GM23248 (cell line): ENCODE results near the gene TMIE.

Experiments
- EZH2 ChIP-seq: fragments of 200-600 bp; sonication (generic); IDR thresholded peaks from 2 replicates; pipeline ENCODE4 v1.6.1; 2018; ENCODE audit warnings: antibody characterized with exemption, mild to moderate bottlenecking; ENCODE audit not compliant: insufficient read depth, poor library complexity, severe bottlenecking
- EZH2phosphoT487 ChIP-seq: fragments of 200-600 bp; sonication (generic); IDR thresholded peaks from 2 replicates; pipeline ENCODE4 v1.6.1; 2018; ENCODE audit warnings: antibody characterized with exemption, moderate library complexity, mild to moderate bottlenecking, low read depth; ENCODE audit not compliant: insufficient read depth

DNA sequence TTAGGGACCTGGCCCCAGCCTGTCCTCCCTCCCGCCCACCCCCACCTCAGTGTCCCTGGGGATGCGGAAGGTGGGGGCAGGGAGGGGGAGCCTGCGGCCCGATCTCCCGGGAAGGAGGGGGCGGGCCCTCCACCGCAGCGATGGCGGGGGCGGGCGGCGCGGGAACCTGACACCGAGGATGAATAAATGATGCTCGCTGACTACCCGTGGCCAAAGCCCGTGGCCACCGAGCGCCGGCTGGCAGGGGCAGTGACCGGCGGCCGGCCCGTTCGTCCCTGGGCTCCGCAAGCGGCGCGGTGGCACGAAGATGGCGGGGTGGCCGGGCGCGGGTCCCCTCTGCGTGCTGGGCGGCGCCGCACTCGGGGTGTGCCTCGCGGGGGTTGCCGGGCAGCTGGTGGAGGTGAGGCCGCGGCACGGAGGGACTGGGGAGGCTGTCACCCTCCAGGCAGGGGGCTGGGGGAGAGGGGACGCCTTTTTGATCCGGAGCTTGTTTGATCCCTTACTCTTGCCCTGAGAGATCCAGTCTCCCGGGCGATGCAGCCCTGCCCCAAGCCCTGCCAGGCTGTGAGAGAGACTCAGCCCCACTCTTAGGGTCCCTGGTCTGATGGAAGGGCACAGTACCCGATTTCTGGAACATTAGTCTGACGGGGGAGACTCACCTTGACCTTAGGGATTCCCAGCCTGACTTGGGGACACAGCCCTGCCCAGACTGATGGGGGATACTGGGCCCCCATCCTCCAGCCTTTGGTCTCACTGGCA, at the start of gene TMIE:
- TF ChIP-seq EZH2 (no peak), EZH2phosphoT487 (no peak)
